HAP-1 (cell line): ENCODE measurements around the gene SRPRB.

Experiments used
- DNase-seq, 2 experiments: peaks; one replicate each; pipeline ENCODE4 v3.0.0-alpha.2; 2016 to 2020; ENCODE audit warnings: low spot score in 2 of 2
- H3K27me3 ChIP-seq: fragments of 250-450 bp; sonication (Bioruptor Pico); 2 replicates; pipeline ENCODE4 v1.5.1; 2020; ENCODE audit warnings: low read depth, mild to moderate bottlenecking, moderate library complexity
- H3K36me3 ChIP-seq: fragments of 250-450 bp; sonication (Bioruptor Pico); replicated peaks from 2 replicates; pipeline ENCODE4 v1.5.1; 2020; ENCODE audit warnings: mild to moderate bottlenecking
- H3K4me1 ChIP-seq: fragments of 250-450 bp; sonication (Bioruptor Pico); 2 replicates; pipeline ENCODE4 v1.5.1; 2020; ENCODE audit warnings: mild to moderate bottlenecking
- H3K4me3 ChIP-seq: fragments of 250-450 bp; sonication (Bioruptor Pico); 2 replicates; pipeline ENCODE4 v1.5.1; 2020; ENCODE audit warnings: mild to moderate bottlenecking, moderate library complexity
- H3K9me3 ChIP-seq: fragments of 250-450 bp; sonication (Bioruptor Pico); 2 replicates; pipeline ENCODE4 v1.5.1; 2020; ENCODE audit warnings: mild to moderate bottlenecking, moderate library complexity
- in situ Hi-C: fragments of 300-500 bp; cut with MboI; formaldehyde crosslinking; loops from 3 replicates; pipeline ENCODE4 v1.14.3; 2020; ENCODE audit warnings: low sequenced_read_pairs, inconsistent platforms, mixed read lengths

SRPRB gene

GRCh38 chr3:133827136-133827535 lies 21.5 kb downstream of the SRPRB start:
- Histone ChIP-seq H3K4me3 (no peak overlapping the region), H3K36me3 (peaks cover 14% of the 10 kb centered on the region), H3K9me3 (no peaks in the 10 kb centered on the region), H3K4me1 (no peaks in the 10 kb centered on the region), H3K27me3 (no peaks in the 10 kb centered on the region)
- in situ Hi-C loops = no loop called here
- no peak for DNase-seq

- H3K4me1 ChIP-seq = no peaks in the 10 kb centered on the region
- no peak for DNase-seq
- in situ Hi-C loops = no loop called here
- no peak overlapping the region for H3K4me3 ChIP-seq
- no peaks in the 10 kb centered on the region for H3K9me3 ChIP-seq
- H3K36me3 ChIP-seq = peaks cover 8% of the 10 kb centered on the region
- no peaks in the 10 kb centered on the region for H3K27me3 ChIP-seq
These were observed 22.1 kb downstream of the SRPRB start for GRCh38 chr3:133827684-133828083.

GRCh38 chr3:133828576-133829309 lies 23.1 kb downstream of the SRPRB start:
- H3K27me3 ChIP-seq = no peaks in the 10 kb centered on the region
- H3K4me3 ChIP-seq = no peak overlapping the region
- peaks cover 3% of the 10 kb centered on the region for H3K36me3 ChIP-seq
- DNase-seq = no peak
- no peaks in the 10 kb centered on the region for H3K9me3 ChIP-seq
- in situ Hi-C loops = no loop called here
- no peaks in the 10 kb centered on the region for H3K4me1 ChIP-seq

- in situ Hi-C loops = no loop called here
- Histone ChIP-seq H3K4me3 (no peak overlapping the region), H3K27me3 (no peaks in the 10 kb centered on the region), H3K9me3 (no peaks in the 10 kb centered on the region), H3K36me3 (no peaks in the 10 kb centered on the region; the same call in none of the 2 replicates), H3K4me1 (no peaks in the 10 kb centered on the region)
- DNase-seq = no peak
These were observed 23.7 kb downstream of the SRPRB start for GRCh38 chr3:133829310-133829707.

GRCh38 chr3:133830071-133830470 lies 24.5 kb downstream of the SRPRB start:
- H3K36me3 ChIP-seq = no peaks in the 10 kb centered on the region; the same call in 1 of the 2 replicates
- DNase-seq = no peak
- in situ Hi-C loops = no loop called here
- no peaks in the 10 kb centered on the region for H3K9me3 ChIP-seq
- no peaks in the 10 kb centered on the region for H3K4me1 ChIP-seq
- no peaks in the 10 kb centered on the region for H3K27me3 ChIP-seq
- H3K4me3 ChIP-seq = no peak overlapping the region

GRCh38 chr3:133831966-133832801 lies 26.6 kb downstream of the SRPRB start:
- in situ Hi-C loops = no loop called here
- no peaks in the 10 kb centered on the region for H3K27me3 ChIP-seq
- no peaks in the 10 kb centered on the region for H3K4me1 ChIP-seq
- no peak for DNase-seq
- H3K36me3 ChIP-seq = no peaks in the 10 kb centered on the region
- H3K9me3 ChIP-seq = no peaks in the 10 kb centered on the region
- H3K4me3 ChIP-seq = no peak overlapping the region

- DNase-seq = no peak
- Histone ChIP-seq H3K4me3 (no peak overlapping the region), H3K9me3 (no peaks in the 10 kb centered on the region), H3K27me3 (no peaks in the 10 kb centered on the region), H3K36me3 (no peaks in the 10 kb centered on the region), H3K4me1 (no peaks in the 10 kb centered on the region)
- in situ Hi-C loops = no loop called here
These were observed 27.2 kb downstream of the SRPRB start for GRCh38 chr3:133832802-133833144.

GRCh38 chr3:133833267-133833666 lies 27.7 kb downstream of the SRPRB start:
- H3K27me3 ChIP-seq = no peaks in the 10 kb centered on the region
- H3K4me3 ChIP-seq = no peak overlapping the region
- in situ Hi-C loops = no loop called here
- DNase-seq = no peak
- no peaks in the 10 kb centered on the region for H3K9me3 ChIP-seq
- no peaks in the 10 kb centered on the region for H3K36me3 ChIP-seq
- no peaks in the 10 kb centered on the region for H3K4me1 ChIP-seq

- in situ Hi-C loops = no loop called here
- no peak for DNase-seq
- Histone ChIP-seq H3K36me3 (no peaks in the 10 kb centered on the region), H3K9me3 (no peaks in the 10 kb centered on the region), H3K4me1 (no peaks in the 10 kb centered on the region), H3K27me3 (no peaks in the 10 kb centered on the region), H3K4me3 (no peak overlapping the region)
These were observed 28.4 kb downstream of the SRPRB start for GRCh38 chr3:133833880-133834620.

- Histone ChIP-seq H3K4me3 (no peak overlapping the region), H3K9me3 (no peaks in the 10 kb centered on the region), H3K4me1 (no peaks in the 10 kb centered on the region), H3K27me3 (no peaks in the 10 kb centered on the region), H3K36me3 (no peaks in the 10 kb centered on the region)
- in situ Hi-C loops = no loop called here
- DNase-seq = no peak
These were observed 29.2 kb downstream of the SRPRB start for GRCh38 chr3:133834621-133835417.

GRCh38 chr3:133835418-133835743 lies 29.8 kb downstream of the SRPRB start:
- no peaks in the 10 kb centered on the region for H3K27me3 ChIP-seq
- in situ Hi-C loops = no loop called here
- H3K4me1 ChIP-seq = no peaks in the 10 kb centered on the region
- no peak overlapping the region for H3K4me3 ChIP-seq
- H3K36me3 ChIP-seq = no peaks in the 10 kb centered on the region
- DNase-seq = no peak
- no peaks in the 10 kb centered on the region for H3K9me3 ChIP-seq

- H3K36me3 ChIP-seq = no peaks in the 10 kb centered on the region
- in situ Hi-C loops = no loop called here
These were observed 30.3 kb downstream of the SRPRB start for GRCh38 chr3:133835961-133836360.

GRCh38 chr3:133836497-133837158 lies 31.0 kb downstream of the SRPRB start:
- no peaks in the 10 kb centered on the region for H3K4me1 ChIP-seq
- DNase-seq = no peak
- in situ Hi-C loops = no loop called here
- no peaks in the 10 kb centered on the region for H3K27me3 ChIP-seq
- no peaks in the 10 kb centered on the region for H3K9me3 ChIP-seq
- no peak overlapping the region for H3K4me3 ChIP-seq
- H3K36me3 ChIP-seq = no peaks in the 10 kb centered on the region

More at GRCh38 chr3:133835961-133836360, 30.3 kb downstream of the SRPRB start:
- no peaks in the 10 kb centered on the region for H3K4me1 ChIP-seq
- H3K9me3 ChIP-seq = no peaks in the 10 kb centered on the region
- DNase-seq = no peak
- no peak overlapping the region for H3K4me3 ChIP-seq
- no peaks in the 10 kb centered on the region for H3K27me3 ChIP-seq
